ENCODE measurements around the gene MTM1. TPM values are rescaled to one million over a fixed set of nuclear protein-coding genes. Genes with fewer than 3 reads are reported as not detected.

MTM1 gene
- total RNA-seq, 3 donors from 2014 or later (not counting 1 experiment from before 2014, with no cell fraction given) = 4.8 to 16.6 (median 6.1) TPM

GRCh38 chrX:150715184-150715583 lies 146.8 kb downstream of the MTM1 start:
- ATAC-seq (no peak), DNase-seq (no peak)
- H3K4me3 ChIP-seq (ENCODE audit: low read length) = no peak overlapping the region
- H3K27ac ChIP-seq (ENCODE audit: low read length) = no peak overlapping the region
- WGBS (ENCODE audit: insufficient coverage) = 96% methylated on average over 3 of the region's 3 CpGs
- H3K9me3 Mint-ChIP-seq = no peaks in the 10 kb centered on the region
- H3K27me3 ChIP-seq (ENCODE audit: control insufficient read depth, insufficient read depth, low read length) = no peaks in the 10 kb centered on the region
- peak overlapping the region in 1 of 2 donors; percentile 53 for H3K27ac Mint-ChIP-seq
- no peak overlapping the region for H3K4me3 Mint-ChIP-seq
- intact Hi-C loops (cut with micrococcal nuclease) = no loop called here
- peaks cover 0 to 5% of the 10 kb centered on the region in 2 donors for H3K4me1 Mint-ChIP-seq
- H3K9me3 ChIP-seq (ENCODE audit: control insufficient read depth, insufficient read depth, low read length) = no peaks in the 10 kb centered on the region
- no peaks in the 10 kb centered on the region for H3K36me3 ChIP-seq (ENCODE audit: control insufficient read depth, insufficient read depth, low read length)
- H3K4me1 ChIP-seq (ENCODE audit: control insufficient read depth, insufficient read depth, low read length) = no peaks in the 10 kb centered on the region
- H3K36me3 Mint-ChIP-seq = no peaks in the 10 kb centered on the region
- no peak for TF ChIP-seq CTCF (IDR thresholded peaks at IDR 0.05)
- H3K27me3 Mint-ChIP-seq (ENCODE audit: low read depth in 2 of 2) = no peaks in the 10 kb centered on the region

- no peak for TF ChIP-seq CTCF (IDR thresholded peaks at IDR 0.05)
- no peak overlapping the region for H3K27ac Mint-ChIP-seq
- H3K36me3 Mint-ChIP-seq = no peaks in the 10 kb centered on the region
- no peaks in the 10 kb centered on the region for H3K27me3 ChIP-seq (ENCODE audit: control insufficient read depth, insufficient read depth, low read length)
- H3K4me1 ChIP-seq (ENCODE audit: control insufficient read depth, insufficient read depth, low read length) = no peaks in the 10 kb centered on the region
- ATAC-seq (no peak), DNase-seq (no peak)
- H3K36me3 ChIP-seq (ENCODE audit: control insufficient read depth, insufficient read depth, low read length) = no peaks in the 10 kb centered on the region
- H3K4me3 Mint-ChIP-seq = no peak overlapping the region
- no peaks in the 10 kb centered on the region for H3K9me3 ChIP-seq (ENCODE audit: control insufficient read depth, insufficient read depth, low read length)
- intact Hi-C loops (cut with micrococcal nuclease) = no loop called here
- WGBS (ENCODE audit: insufficient coverage) = no CpG with 5 or more reads among the region's 4 CpGs
- no peak overlapping the region for H3K4me3 ChIP-seq (ENCODE audit: low read length)
- no peaks in the 10 kb centered on the region for H3K9me3 Mint-ChIP-seq
- peaks cover 9 to 12% of the 10 kb centered on the region in 2 donors for H3K4me1 Mint-ChIP-seq
- no peak overlapping the region for H3K27ac ChIP-seq (ENCODE audit: low read length)
- peaks cover 0 to 8% of the 10 kb centered on the region in 2 donors for H3K27me3 Mint-ChIP-seq (ENCODE audit: low read depth in 2 of 2)
Observed at GRCh38 chrX:150719621-150720020, 151.2 kb downstream of the MTM1 start.

Other genes starting within 250 kb of the MTM1 start
- 1 to 10 TPM in 1 of 3 donors, under 1 TPM in 2; 0.23 to 1.1 (median 0.45) TPM for gene MAMLD1, start 205.3 kb upstream of the MTM1 start, total RNA-seq
- 10 to 100 TPM; 43.0 to 45.1 (median 43.1) TPM for gene MTMR1, start 124.8 kb downstream of the MTM1 start, total RNA-seq